HEK293 (cell line): ENCODE data around the gene KIAA1755.

ENCODE experiments used
- CTCF ChIA-PET: fragments of 350-600 bp; formaldehyde crosslinking; extraction: SDS; loops from one replicate; lab custom pipeline; 2021; ENCODE audit warnings: antibody characterized with exemption; lab: Yijun Ruan, JAX
- POLR2A ChIA-PET: fragments of 300-600 bp; formaldehyde crosslinking; extraction: SDS; loops from one replicate; lab custom pipeline; 2020; ENCODE audit warnings: antibody characterized with exemption, inconsistent platforms; lab: Yijun Ruan, JAX
- H3K27ac ChIP-seq: fragments of 200-500 bp; sonication (Bioruptor generic); 2 replicates; pipeline ENCODE4 v1.5.1; 2014; ENCODE audit warnings: low read depth, low read length, control low read depth, inconsistent platforms; ENCODE audit errors: extremely low read depth
- H3K36me3 ChIP-seq, 2 experiments: fragments of 200-500 bp in 1 of 2; sonication (Bioruptor generic) in 1 of 2; 1 replicate in 1 of 2; 2 replicates in 1 of 2; pipeline ENCODE4 v1.5.1; 2014 to 2017; ENCODE audit warnings: inconsistent platforms in 2 of 2, low read length in 2 of 2; ENCODE audit not compliant: control insufficient read depth in 2 of 2, insufficient read depth in 1 of 2
- H3K4me1 ChIP-seq: fragments of 200-500 bp; sonication (Bioruptor generic); 2 replicates; pipeline ENCODE4 v1.5.1; 2014; ENCODE audit warnings: mild to moderate bottlenecking, low read length, inconsistent platforms; ENCODE audit not compliant: control insufficient read depth, insufficient read depth
- H3K4me3 ChIP-seq: 2 replicates; pipeline ENCODE4 v1.5.1; 2011; ENCODE audit warnings: low read depth, mild to moderate bottlenecking, control low read depth, low read length, moderate library complexity
- H3K9me3 ChIP-seq: fragments of 200-500 bp; sonication (Bioruptor generic); 2 replicates; pipeline ENCODE4 v1.5.1; 2014; ENCODE audit warnings: low read depth, low read length, inconsistent platforms; ENCODE audit not compliant: control insufficient read depth, insufficient read depth
- BCL11A ChIP-seq: fragments of 450-650 bp; formaldehyde crosslinking; IDR thresholded peaks from 2 replicates; pipeline ENCODE4 v1.5.1; 2016; ENCODE audit warnings: low read depth, missing biosample characterization, missing genetic modification characterization
- HOXD13 ChIP-seq: sonication (generic); formaldehyde crosslinking; IDR thresholded peaks from 2 replicates; pipeline ENCODE4 v1.8.0; 2022; ENCODE audit warnings: missing genetic modification reagents, borderline replicate concordance
- KLF1 ChIP-seq: fragments of 450-650 bp; formaldehyde crosslinking; IDR thresholded peaks from 2 replicates; pipeline ENCODE4 v1.5.1; 2016; ENCODE audit warnings: missing biosample characterization, missing genetic modification characterization
- KLF7 ChIP-seq: fragments of 450-650 bp; formaldehyde crosslinking; IDR thresholded peaks from 2 replicates; pipeline ENCODE4 v1.5.1; 2016; ENCODE audit warnings: missing biosample characterization, missing genetic modification characterization, borderline replicate concordance
- SP7 ChIP-seq: fragments of 450-650 bp; formaldehyde crosslinking; IDR thresholded peaks from 2 replicates; pipeline ENCODE4 v1.5.1; 2016; ENCODE audit warnings: missing biosample characterization, missing genetic modification characterization
- ZBTB1 ChIP-seq: fragments of 450-650 bp; formaldehyde crosslinking; IDR thresholded peaks from 2 replicates; pipeline ENCODE4 v1.5.1; 2016; ENCODE audit warnings: missing biosample characterization, missing genetic modification characterization
- ZNF114 ChIP-seq: fragments of 450-650 bp; formaldehyde crosslinking; IDR thresholded peaks from 2 replicates; pipeline ENCODE4 v1.5.0; 2017; ENCODE audit warnings: missing biosample characterization, missing genetic modification characterization
- ZNF133 ChIP-seq: fragments of 450-650 bp; formaldehyde crosslinking; IDR thresholded peaks from 2 replicates; pipeline ENCODE4 v1.5.1; 2016; ENCODE audit warnings: missing biosample characterization, missing genetic modification characterization
- ZNF155 ChIP-seq: fragments of 450-650 bp; formaldehyde crosslinking; IDR thresholded peaks from 2 replicates; pipeline ENCODE4 v1.5.1; 2016; ENCODE audit warnings: missing biosample characterization, missing genetic modification characterization
- ZNF248 ChIP-seq: fragments of 450-650 bp; formaldehyde crosslinking; IDR thresholded peaks from 2 replicates; pipeline ENCODE4 v1.5.1; 2017; ENCODE audit warnings: missing biosample characterization, missing genetic modification characterization
- ZNF302 ChIP-seq: fragments of 450-650 bp; formaldehyde crosslinking; IDR thresholded peaks from 2 replicates; pipeline ENCODE4 v1.5.1; 2016; ENCODE audit warnings: missing biosample characterization, missing genetic modification characterization, low read depth
- ZNF37A ChIP-seq: fragments of 450-650 bp; IDR thresholded peaks from 2 replicates; pipeline ENCODE4 v1.5.1; 2018; ENCODE audit warnings: missing biosample characterization, missing genetic modification characterization
- ZNF404 ChIP-seq: fragments of 450-650 bp; formaldehyde crosslinking; IDR thresholded peaks from 2 replicates; pipeline ENCODE4 v1.5.1; 2017; ENCODE audit warnings: missing biosample characterization, missing genetic modification characterization
- ZNF530 ChIP-seq: fragments of 450-650 bp; formaldehyde crosslinking; IDR thresholded peaks from 2 replicates; pipeline ENCODE4 v1.5.1; 2016; ENCODE audit warnings: low read depth, missing biosample characterization, missing genetic modification characterization
- ZNF610 ChIP-seq: fragments of 450-650 bp; formaldehyde crosslinking; IDR thresholded peaks from 2 replicates; pipeline ENCODE4 v1.5.1; 2016; ENCODE audit warnings: missing biosample characterization, missing genetic modification characterization, borderline replicate concordance
- ZNF792 ChIP-seq: fragments of 450-650 bp; formaldehyde crosslinking; IDR thresholded peaks from 2 replicates; pipeline ENCODE4 v1.5.1; 2016; ENCODE audit warnings: missing biosample characterization, missing genetic modification characterization
- ZXDB ChIP-seq: fragments of 450-650 bp; formaldehyde crosslinking; IDR thresholded peaks from 2 replicates; pipeline ENCODE4 v1.5.1; 2016; ENCODE audit warnings: missing biosample characterization, missing genetic modification characterization
- TF ChIP-seq, protein P1 (sequence below): fragments of 450-650 bp; formaldehyde crosslinking; IDR thresholded peaks from 2 replicates; pipeline ENCODE4 v1.5.1; 2017; ENCODE audit warnings: missing biosample characterization, missing genetic modification characterization
- TF ChIP-seq, protein P2 (sequence below): fragments of 450-650 bp; formaldehyde crosslinking; IDR thresholded peaks from 2 replicates; pipeline ENCODE4 v1.5.1; 2016; ENCODE audit warnings: missing biosample characterization, missing genetic modification characterization, borderline replicate concordance
- TF ChIP-seq, protein P3 (sequence below): fragments of 450-650 bp; formaldehyde crosslinking; IDR thresholded peaks from 2 replicates; pipeline ENCODE4 v1.5.1; 2016; ENCODE audit warnings: missing biosample characterization, missing genetic modification characterization
- TF ChIP-seq, protein P4 (sequence below): fragments of 450-650 bp; formaldehyde crosslinking; IDR thresholded peaks from 2 replicates; pipeline ENCODE4 v1.5.1; 2016; ENCODE audit warnings: missing biosample characterization, missing genetic modification characterization
- TF ChIP-seq, protein P5 (sequence below): fragments of 450-650 bp; formaldehyde crosslinking; IDR thresholded peaks from 2 replicates; pipeline ENCODE4 v1.5.1; 2016; ENCODE audit warnings: missing biosample characterization, missing genetic modification characterization

Gene KIAA1755

DNA sequence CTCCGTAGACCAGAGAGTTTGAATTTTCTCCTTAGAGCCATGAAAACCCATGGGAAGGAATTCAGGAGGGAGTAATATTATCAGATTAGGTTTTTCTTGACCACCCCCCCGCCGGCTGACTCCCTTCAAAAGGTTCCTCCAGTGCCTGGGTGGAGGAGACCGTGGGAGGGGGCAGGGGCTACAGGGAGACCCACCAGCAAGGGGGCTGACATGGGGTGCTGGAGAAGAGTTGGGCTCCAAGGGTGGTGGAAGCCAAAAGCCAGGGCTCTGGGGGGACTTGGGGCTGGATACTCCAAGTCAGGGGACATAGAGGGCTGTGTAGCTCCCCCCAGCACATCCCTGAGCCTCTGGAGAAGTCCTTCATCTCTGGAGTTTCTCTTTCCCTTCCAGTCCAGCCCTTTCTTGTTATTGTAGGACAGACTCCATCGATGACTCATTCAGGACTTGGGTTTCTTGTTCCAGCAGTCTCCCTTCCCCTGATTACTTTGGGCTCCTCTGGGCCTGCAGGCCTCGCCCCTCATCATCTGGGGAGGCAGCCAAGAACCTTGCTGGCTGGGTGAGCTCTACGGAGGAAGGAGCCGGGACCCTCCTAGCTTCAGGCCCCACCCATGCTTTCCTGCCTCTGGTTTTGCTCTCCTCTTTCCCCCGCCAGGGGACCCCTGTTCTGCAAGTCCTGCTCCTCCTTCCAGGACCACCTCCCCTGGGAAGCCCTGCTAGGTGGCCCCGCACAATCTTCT, 10.5 kb upstream of the KIAA1755 start (continued):
- no peak for TF ChIP-seq ZNF155 (tag by site-specific recombination)
- 0 out of 2 replicates have a peak, but pooled peaks have one; percentile 19 for TF ChIP-seq ZXDB
- TF ChIP-seq ZNF610 (tag by site-specific recombination): no peak
- TF ChIP-seq HOXD13: no peak
- TF ChIP-seq SP7 (tag by site-specific recombination): 0 out of 2 replicates have a peak, but pooled peaks have one; percentile 27
- no peak for TF ChIP-seq ZNF530 (tag by site-specific recombination)
- no peak for TF ChIP-seq ZNF404 (tag by site-specific recombination)
- no peak for TF ChIP-seq ZBTB1 (tag by site-specific recombination)
- TF ChIP-seq KLF1 (tag by site-specific recombination): peak; percentile 67
- TF ChIP-seq BCL11A (tag by site-specific recombination): 0 out of 2 replicates have a peak, but pooled peaks have one; percentile 17
- no peak for TF ChIP-seq ZNF37A

DNA sequence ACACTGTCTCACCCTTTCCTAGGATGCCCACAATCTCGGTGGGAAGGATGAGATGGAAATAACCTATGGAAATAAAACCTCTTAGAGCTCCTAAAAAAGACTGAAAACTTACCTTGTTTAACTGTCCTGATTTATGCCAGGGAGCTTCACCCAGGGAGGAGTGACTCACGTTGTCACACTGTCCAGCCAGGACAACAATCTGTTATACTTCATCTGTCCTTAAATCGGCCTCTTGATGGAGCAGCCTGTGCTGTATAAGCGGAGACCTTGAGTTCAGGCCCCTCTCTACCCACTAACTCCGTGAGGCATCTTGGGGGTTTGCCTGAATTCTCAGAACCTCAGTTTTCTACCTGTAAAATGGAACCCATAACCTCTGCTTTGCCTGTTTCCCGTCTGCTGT, 9.2 kb upstream of the KIAA1755 start:
- CTCF ChIA-PET: interaction anchor here (0.8 kb wide), 1 partner anchor 40 kb away, joined by 5 read pairs; no protein-coding TSS in a partner anchor
- H3K36me3 ChIP-seq: no peaks in the 10 kb centered on the region
- no peak overlapping the region for H3K4me3 ChIP-seq
- TF ChIP-seq ZNF302 (tag by site-specific recombination): no peak
- peak; percentile 72 for TF ChIP-seq ZNF133 (tag by site-specific recombination)
- TF ChIP-seq, protein P1, sequence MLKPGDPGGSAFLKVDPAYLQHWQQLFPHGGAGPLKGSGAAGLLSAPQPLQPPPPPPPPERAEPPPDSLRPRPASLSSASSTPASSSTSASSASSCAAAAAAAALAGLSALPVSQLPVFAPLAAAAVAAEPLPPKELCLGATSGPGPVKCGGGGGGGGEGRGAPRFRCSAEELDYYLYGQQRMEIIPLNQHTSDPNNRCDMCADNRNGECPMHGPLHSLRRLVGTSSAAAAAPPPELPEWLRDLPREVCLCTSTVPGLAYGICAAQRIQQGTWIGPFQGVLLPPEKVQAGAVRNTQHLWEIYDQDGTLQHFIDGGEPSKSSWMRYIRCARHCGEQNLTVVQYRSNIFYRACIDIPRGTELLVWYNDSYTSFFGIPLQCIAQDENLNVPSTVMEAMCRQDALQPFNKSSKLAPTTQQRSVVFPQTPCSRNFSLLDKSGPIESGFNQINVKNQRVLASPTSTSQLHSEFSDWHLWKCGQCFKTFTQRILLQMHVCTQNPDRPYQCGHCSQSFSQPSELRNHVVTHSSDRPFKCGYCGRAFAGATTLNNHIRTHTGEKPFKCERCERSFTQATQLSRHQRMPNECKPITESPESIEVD: no peak
- TF ChIP-seq, protein P2, sequence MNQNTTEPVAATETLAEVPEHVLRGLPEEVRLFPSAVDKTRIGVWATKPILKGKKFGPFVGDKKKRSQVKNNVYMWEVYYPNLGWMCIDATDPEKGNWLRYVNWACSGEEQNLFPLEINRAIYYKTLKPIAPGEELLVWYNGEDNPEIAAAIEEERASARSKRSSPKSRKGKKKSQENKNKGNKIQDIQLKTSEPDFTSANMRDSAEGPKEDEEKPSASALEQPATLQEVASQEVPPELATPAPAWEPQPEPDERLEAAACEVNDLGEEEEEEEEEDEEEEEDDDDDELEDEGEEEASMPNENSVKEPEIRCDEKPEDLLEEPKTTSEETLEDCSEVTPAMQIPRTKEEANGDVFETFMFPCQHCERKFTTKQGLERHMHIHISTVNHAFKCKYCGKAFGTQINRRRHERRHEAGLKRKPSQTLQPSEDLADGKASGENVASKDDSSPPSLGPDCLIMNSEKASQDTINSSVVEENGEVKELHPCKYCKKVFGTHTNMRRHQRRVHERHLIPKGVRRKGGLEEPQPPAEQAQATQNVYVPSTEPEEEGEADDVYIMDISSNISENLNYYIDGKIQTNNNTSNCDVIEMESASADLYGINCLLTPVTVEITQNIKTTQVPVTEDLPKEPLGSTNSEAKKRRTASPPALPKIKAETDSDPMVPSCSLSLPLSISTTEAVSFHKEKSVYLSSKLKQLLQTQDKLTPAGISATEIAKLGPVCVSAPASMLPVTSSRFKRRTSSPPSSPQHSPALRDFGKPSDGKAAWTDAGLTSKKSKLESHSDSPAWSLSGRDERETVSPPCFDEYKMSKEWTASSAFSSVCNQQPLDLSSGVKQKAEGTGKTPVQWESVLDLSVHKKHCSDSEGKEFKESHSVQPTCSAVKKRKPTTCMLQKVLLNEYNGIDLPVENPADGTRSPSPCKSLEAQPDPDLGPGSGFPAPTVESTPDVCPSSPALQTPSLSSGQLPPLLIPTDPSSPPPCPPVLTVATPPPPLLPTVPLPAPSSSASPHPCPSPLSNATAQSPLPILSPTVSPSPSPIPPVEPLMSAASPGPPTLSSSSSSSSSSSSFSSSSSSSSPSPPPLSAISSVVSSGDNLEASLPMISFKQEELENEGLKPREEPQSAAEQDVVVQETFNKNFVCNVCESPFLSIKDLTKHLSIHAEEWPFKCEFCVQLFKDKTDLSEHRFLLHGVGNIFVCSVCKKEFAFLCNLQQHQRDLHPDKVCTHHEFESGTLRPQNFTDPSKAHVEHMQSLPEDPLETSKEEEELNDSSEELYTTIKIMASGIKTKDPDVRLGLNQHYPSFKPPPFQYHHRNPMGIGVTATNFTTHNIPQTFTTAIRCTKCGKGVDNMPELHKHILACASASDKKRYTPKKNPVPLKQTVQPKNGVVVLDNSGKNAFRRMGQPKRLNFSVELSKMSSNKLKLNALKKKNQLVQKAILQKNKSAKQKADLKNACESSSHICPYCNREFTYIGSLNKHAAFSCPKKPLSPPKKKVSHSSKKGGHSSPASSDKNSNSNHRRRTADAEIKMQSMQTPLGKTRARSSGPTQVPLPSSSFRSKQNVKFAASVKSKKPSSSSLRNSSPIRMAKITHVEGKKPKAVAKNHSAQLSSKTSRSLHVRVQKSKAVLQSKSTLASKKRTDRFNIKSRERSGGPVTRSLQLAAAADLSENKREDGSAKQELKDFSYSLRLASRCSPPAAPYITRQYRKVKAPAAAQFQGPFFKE (tag by site-specific recombination): no peak
- TF ChIP-seq, all 188 proteins: peak for 1
- POLR2A ChIA-PET: no interaction called here
- no peak overlapping the region for H3K27ac ChIP-seq
- no peaks in the 10 kb centered on the region for H3K9me3 ChIP-seq
- no peaks in the 10 kb centered on the region for H3K4me1 ChIP-seq

DNA sequence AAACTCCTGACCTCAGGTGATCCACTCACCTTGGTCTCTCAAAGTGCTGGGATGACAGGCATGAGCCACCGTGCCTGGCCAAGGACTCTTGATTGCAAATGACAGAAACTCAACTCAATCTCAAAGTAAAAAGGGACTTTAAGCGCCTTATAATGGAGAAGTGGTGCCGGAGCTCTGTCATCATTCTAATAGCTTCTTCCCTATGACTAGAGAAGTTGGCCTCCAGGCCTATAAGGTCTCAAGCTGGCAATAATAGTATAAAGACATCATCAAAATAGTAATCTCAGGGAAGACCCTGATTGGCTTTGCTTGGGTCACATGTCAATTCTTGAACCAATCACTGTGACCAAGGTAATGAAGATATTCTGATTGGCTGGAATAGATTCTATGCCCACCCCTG, 8.5 kb upstream of the KIAA1755 start:
- no peak overlapping the region for H3K4me3 ChIP-seq
- no peak overlapping the region for H3K27ac ChIP-seq
- no peaks in the 10 kb centered on the region for H3K36me3 ChIP-seq
- H3K4me1 ChIP-seq: no peaks in the 10 kb centered on the region
- no peak for TF ChIP-seq KLF7 (tag by site-specific recombination)
- no peak for TF ChIP-seq ZNF114 (tag by site-specific recombination)
- TF ChIP-seq, protein P3, sequence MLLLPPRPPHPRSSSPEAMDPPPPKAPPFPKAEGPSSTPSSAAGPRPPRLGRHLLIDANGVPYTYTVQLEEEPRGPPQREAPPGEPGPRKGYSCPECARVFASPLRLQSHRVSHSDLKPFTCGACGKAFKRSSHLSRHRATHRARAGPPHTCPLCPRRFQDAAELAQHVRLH: no peak
- TF ChIP-seq ZNF792 (tag by site-specific recombination): no peak
- TF ChIP-seq, protein P4, sequence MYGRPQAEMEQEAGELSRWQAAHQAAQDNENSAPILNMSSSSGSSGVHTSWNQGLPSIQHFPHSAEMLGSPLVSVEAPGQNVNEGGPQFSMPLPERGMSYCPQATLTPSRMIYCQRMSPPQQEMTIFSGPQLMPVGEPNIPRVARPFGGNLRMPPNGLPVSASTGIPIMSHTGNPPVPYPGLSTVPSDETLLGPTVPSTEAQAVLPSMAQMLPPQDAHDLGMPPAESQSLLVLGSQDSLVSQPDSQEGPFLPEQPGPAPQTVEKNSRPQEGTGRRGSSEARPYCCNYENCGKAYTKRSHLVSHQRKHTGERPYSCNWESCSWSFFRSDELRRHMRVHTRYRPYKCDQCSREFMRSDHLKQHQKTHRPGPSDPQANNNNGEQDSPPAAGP: no peak
- TF ChIP-seq, protein P5, sequence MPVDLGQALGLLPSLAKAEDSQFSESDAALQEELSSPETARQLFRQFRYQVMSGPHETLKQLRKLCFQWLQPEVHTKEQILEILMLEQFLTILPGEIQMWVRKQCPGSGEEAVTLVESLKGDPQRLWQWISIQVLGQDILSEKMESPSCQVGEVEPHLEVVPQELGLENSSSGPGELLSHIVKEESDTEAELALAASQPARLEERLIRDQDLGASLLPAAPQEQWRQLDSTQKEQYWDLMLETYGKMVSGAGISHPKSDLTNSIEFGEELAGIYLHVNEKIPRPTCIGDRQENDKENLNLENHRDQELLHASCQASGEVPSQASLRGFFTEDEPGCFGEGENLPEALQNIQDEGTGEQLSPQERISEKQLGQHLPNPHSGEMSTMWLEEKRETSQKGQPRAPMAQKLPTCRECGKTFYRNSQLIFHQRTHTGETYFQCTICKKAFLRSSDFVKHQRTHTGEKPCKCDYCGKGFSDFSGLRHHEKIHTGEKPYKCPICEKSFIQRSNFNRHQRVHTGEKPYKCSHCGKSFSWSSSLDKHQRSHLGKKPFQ: no peak
- TF ChIP-seq ZNF248 (tag by site-specific recombination): no peak
- TF ChIP-seq SP7 (tag by site-specific recombination): no peak
- H3K9me3 ChIP-seq: no peaks in the 10 kb centered on the region
- ChIA-PET CTCF (interaction anchor here (0.5 to 0.7 kb wide), 2 partner anchors 22 to 705 kb away, joined by 4 to 5 read pairs; no protein-coding TSS in a partner anchor), POLR2A (no interaction called here)
